Activated CD4-positive, alpha-beta T cell treated with anti-CD3 and anti-CD28 coated beads, Interleukin-2, amount 10 ng/mL, durations not matched to agents 7 days and 5 days (primary cell): Measurements from ENCODE around the gene FLNA. TPM values are rescaled to one million over a fixed set of nuclear protein-coding genes. Genes with fewer than 3 reads are reported as not detected.

ENCODE experiments used
- total RNA-seq, 2 experiments: library from RNA; stranded (reverse); gene quantifications; one replicate each; pipeline ENCODE4 v1.2.3, GENCODE V29; 2021

The FLNA gene
- total RNA-seq, 2 experiments from 2014 or later = 1,440 to 1,524 TPM

Other genes starting within 250 kb of the FLNA start
- not detected for gene OPN1LW, start 230.4 kb downstream of the FLNA start, total RNA-seq
- gene OPN1MW, start 192.0 kb downstream of the FLNA start, total RNA-seq = not detected
- not detected for gene OPN1MW2, start 154.9 kb downstream of the FLNA start, total RNA-seq
- not detected for gene OPN1MW3, start 117.1 kb downstream of the FLNA start, total RNA-seq
- gene TEX28, start 79.5 kb downstream of the FLNA start, total RNA-seq = not detected
- 1 to 10 TPM; 4.2 to 5.2 TPM for gene TKTL1, start 78.8 kb downstream of the FLNA start, total RNA-seq
- gene EMD, start 4.7 kb upstream of the FLNA start, total RNA-seq = 10 to 100 TPM; 52.1 to 59.9 TPM
- 1,000 to 10,000 TPM; 1,884 to 2,727 TPM for gene RPL10, start 23.7 kb upstream of the FLNA start, total RNA-seq
- 10 to 100 TPM; 21.8 to 24.3 TPM for gene DNASE1L1, start 34.6 kb upstream of the FLNA start, total RNA-seq
- gene TAFAZZIN, start 36.9 kb upstream of the FLNA start, total RNA-seq = 100 to 1,000 TPM in 1 of 2 experiments, 10 to 100 TPM in 1; 86.6 to 104 TPM
- 10 to 100 TPM; 46.1 to 46.9 TPM for gene ATP6AP1, start 54.0 kb upstream of the FLNA start, total RNA-seq
- 100 to 1,000 TPM; 118 to 123 TPM for gene GDI1, start 62.5 kb upstream of the FLNA start, total RNA-seq
- gene FAM50A, start 69.5 kb upstream of the FLNA start, total RNA-seq = 10 to 100 TPM; 54.3 to 66.9 TPM
- 10 to 100 TPM; 26.2 to 28.3 TPM for gene PLXNA3, start 83.6 kb upstream of the FLNA start, total RNA-seq
- gene LAGE3, start 104.6 kb upstream of the FLNA start, total RNA-seq = 10 to 100 TPM; 43.2 to 47.9 TPM
- 10 to 100 TPM; 46.4 to 47.3 TPM for gene UBL4A, start 112.0 kb upstream of the FLNA start, total RNA-seq
- gene SLC10A3, start 116.0 kb upstream of the FLNA start, total RNA-seq = 10 to 100 TPM; 21.7 to 26.0 TPM
- 10 to 100 TPM; 34.4 to 38.6 TPM for gene FAM3A, start 141.6 kb upstream of the FLNA start, total RNA-seq
- 10 to 100 TPM; 64.7 to 69.4 TPM for gene G6PD, start 172.2 kb upstream of the FLNA start, total RNA-seq
- 10 to 100 TPM; 41.5 to 46.0 TPM for gene IKBKG, start 173.0 kb upstream of the FLNA start, total RNA-seq
- gene CTAG1A, start 210.5 kb upstream of the FLNA start, total RNA-seq = not detected
- gene CTAG1B, start 244.6 kb upstream of the FLNA start, total RNA-seq = not detected